ENCODE results near the gene TDO2. TPM values are rescaled to one million over a fixed set of nuclear protein-coding genes. Genes with fewer than 3 reads are reported as not detected.
"Not testable (repeated sequence)": the region's sequence is repeated elsewhere in the genome, so short reads cannot be mapped to it uniquely, and the experiment has no call there.

Gene TDO2
- total RNA-seq, result 0.99 and 3.1 TPM in 2 replicates
- polyA plus RNA-seq (2012), result 0.29 TPM

DNA sequence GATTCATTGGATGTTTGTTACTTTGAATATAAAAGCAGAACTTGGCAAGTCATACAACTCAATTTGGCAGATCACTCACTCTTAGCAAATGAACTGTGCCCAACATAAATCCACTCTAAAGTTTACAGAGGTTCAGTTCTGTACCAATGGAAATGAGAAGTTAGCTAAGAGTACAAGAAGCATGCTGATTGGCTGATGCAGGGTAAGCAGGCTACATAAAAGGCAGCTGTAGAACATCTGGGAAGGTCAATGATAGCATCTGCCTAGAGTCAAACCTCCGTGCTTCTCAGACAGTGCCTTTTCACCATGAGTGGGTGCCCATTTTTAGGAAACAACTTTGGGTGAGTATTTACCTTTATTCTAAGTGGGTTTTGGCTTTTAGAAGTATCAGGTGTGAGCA is at the start of gene TDO2:
Gene TDO2 (plus strand): TSS at position 244 of the 400 bp plus-strand sequence. CDS start 63 bp downstream, at position 307.
- no peak for DNase-seq (ENCODE audit: low read depth)

GRCh38 chr4:155854582-155855226 is 48.8 kb upstream of the TDO2 start:
- DNase-seq (ENCODE audit: low read depth), result peak; percentile 50

GRCh38 chr4:155855897-155856296 is 47.6 kb upstream of the TDO2 start:
- no peak for DNase-seq (ENCODE audit: low read depth)

DNA sequence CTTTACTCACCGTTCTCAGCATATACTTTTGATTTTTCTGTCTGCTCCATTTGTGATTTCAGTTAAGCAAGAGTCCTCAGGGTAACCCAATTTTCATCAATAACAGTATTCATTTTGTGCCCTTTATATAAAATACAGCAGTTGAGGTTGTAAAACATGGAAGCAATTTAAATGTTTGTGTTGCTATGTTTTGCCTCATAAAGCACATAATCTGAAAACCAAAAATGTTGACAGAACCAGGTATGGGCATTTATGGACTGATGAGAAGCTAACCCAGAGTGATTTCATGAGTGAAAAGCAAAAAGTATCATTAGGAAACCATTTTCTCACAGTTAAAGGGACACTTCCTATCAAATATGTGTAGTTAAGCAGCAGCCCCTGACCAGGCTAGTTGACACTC is 37.3 kb upstream of the TDO2 start, which contains the start of gene ASIC5:
Gene ASIC5 (minus strand): TSS at position 101 of the 400 bp plus-strand sequence. CDS start 51 bp downstream, at position 50.
- DNase-seq (ENCODE audit: low read depth), result no peak

- DNase-seq (ENCODE audit: low read depth), result no peak
Measured at GRCh38 chr4:155875878-155876277, 27.6 kb upstream of the TDO2 start.

DNA sequence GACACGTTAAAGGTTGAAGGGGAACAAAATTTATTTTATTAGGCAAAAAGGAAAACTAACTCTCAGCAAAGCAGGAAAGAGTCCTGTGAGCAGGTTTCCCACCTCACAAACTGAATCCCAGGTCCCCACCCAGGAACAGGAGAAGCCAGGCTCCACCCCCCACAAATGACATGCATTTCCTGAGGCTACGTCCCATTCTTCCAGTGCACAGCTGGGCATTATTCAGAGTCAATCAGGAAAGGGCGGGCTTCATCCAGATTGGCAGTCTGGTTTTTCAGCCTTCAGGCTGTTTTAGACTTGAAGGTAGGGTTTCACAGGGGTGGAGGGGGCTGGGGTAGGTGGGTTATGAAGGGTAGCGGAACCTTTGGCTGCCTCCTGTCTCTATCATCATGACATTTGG is 25.5 kb upstream of the TDO2 start:
- DNase-seq (ENCODE audit: low read depth), result no peak

GRCh38 chr4:155878611-155879010 is 24.9 kb upstream of the TDO2 start:
- no peak for DNase-seq (ENCODE audit: low read depth)

GRCh38 chr4:155879767-155880166 is 23.7 kb upstream of the TDO2 start:
- no peak for DNase-seq (ENCODE audit: low read depth)

GRCh38 chr4:155881555-155881954 is 21.9 kb upstream of the TDO2 start:
- no peak for DNase-seq (ENCODE audit: low read depth)

GRCh38 chr4:155883895-155884294 is 19.6 kb upstream of the TDO2 start:
- DNase-seq (ENCODE audit: low read depth), result no peak

DNA sequence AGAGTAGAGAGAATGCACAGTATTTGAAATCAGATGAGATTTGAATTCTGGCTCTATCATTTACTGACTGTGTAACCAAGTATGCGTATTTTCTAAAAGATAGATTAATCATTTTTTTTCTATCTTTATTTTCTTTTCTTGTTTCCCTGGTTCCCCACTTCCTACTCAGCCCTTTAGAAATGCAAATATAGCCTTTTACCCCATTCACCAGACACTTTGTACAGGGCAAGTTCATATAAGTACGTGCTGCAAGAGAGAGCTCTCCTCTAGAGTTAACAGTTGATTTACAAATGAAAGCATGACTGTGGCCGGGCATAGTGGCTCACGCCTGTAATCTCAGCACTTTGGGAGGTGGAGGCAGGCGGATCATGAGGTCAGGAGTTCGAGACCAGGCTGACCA is 17.8 kb upstream of the TDO2 start:
- no peak for DNase-seq (ENCODE audit: low read depth)

DNA sequence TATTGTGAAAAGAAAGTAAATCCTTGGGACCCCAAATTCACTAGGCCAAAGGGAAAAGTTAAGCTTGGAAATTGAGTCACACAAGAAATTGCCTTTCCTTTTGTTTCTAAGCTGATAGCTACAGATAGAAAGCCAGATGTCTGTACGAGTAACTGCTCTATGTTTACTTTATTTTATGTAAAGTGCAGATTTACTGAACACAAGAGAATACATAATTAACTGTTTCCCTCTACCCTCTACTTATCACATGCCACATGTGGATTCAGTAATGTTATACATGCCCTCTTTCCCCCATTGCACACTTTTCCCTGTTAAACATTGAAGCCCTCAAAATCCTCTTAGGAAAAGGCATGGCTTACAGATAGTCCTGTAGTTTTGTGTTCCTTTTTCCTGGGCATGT is 16.5 kb upstream of the TDO2 start:
- DNase-seq (ENCODE audit: low read depth), result no peak

- DNase-seq (ENCODE audit: low read depth), result no peak
Measured at GRCh38 chr4:155887847-155888570, 15.5 kb upstream of the TDO2 start.

- peak; percentile 64 for DNase-seq (ENCODE audit: low read depth)
Measured at GRCh38 chr4:155889031-155889793, 14.3 kb upstream of the TDO2 start.

DNA sequence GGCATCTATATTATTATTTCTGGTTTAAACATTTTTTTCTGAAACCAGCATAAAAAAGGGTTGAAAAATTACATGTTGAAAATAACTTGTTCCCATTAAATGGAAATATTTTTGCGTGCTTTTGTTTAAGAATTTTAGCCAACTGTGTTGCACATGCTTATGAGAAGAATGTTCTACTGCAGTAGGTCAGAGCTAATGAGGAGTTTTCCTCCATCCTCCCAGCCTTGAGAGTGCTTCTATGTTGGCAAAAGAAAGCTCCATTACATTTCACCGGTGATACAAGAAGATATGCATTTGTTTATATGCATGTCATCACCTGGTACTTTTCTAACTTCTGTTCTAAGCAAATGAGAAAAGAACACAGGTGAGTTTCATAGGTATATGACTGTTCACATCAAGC is 13.6 kb upstream of the TDO2 start:
- no peak for DNase-seq (ENCODE audit: low read depth)

DNA sequence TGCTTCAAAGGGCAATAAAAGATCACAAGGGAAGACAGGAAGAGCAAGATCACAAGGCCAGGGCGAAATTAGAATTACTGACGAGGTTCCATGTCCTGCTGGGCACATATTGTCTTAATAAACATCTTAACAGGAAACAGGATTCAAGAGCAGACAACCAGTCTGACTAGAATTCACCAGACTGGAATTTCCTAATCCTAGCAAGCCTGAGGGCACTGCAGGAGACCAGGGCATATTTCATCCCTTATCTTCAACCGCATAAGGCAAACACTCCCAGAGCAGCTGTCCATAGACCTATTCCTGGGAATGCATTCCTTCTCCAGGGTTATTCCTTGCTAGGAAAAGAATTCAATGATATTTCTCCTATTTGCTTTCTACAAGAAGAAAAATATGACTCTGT is 12.4 kb upstream of the TDO2 start:
- no peak for DNase-seq (ENCODE audit: low read depth)

DNA sequence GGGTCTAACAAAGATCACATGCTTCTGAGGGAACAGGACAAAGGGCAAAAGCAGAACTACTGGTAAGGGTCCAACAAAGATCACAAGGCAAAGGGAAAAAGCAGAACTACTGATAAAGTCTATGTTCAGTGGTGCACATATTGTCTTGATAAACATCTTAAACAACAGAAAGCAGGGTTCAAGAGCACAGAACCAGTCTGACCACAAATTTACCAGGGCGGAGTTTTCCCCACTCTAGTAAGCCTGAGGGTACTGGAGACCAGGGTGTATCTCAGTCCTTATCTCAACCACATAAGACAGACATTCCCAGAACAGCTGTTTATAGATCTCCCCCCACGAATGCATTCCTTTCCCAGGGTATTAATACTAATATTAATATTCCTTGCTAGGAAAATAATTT is 5.1 kb upstream of the TDO2 start:
- not testable (repeated sequence) for DNase-seq (ENCODE audit: low read depth)

DNA sequence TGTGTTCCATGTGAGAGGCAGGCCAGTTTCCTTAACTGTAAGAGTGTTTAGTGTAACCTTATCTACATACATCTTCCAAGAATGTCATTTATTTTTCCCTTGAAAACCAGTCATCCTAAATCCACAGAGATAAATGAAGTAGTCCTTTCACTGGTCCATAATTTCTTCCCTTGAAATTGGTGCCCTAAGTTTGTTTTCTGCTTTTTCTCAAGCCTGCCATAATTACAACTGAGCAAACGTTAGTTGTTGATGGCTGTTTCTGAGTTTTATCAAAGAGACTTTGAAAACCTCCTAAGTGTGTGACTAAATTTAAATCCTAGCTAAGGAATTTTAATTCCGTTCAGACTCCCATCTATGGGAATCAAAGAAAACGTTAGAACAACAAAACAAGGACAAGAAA is 3.6 kb upstream of the TDO2 start:
- peak; percentile 11 for DNase-seq (ENCODE audit: low read depth)

GRCh38 chr4:155900381-155900780 is 3.1 kb upstream of the TDO2 start:
- peak; percentile 89 for DNase-seq (ENCODE audit: low read depth)

GRCh38 chr4:155901013-155901412 is 2.5 kb upstream of the TDO2 start:
- DNase-seq (ENCODE audit: low read depth), result no peak

GRCh38 chr4:155904331-155904730 is 835 bp downstream of the TDO2 start:
- DNase-seq (ENCODE audit: low read depth), result no peak
